NCI-H187 (cell line): ENCODE results near the gene P4HA2.
A peak's percentile ranks its signal among the peaks of the same experiment; 100 is the strongest.
"Not testable (repeated sequence)": the region's sequence is repeated elsewhere in the genome, so short reads cannot be mapped to it uniquely, and the experiment has no call there.

Source experiments
- DNase-seq, 2 experiments: peaks; one replicate each; lab custom pipeline; 2025; lab: John Stamatoyannopoulos, UW

Gene P4HA2

DNA sequence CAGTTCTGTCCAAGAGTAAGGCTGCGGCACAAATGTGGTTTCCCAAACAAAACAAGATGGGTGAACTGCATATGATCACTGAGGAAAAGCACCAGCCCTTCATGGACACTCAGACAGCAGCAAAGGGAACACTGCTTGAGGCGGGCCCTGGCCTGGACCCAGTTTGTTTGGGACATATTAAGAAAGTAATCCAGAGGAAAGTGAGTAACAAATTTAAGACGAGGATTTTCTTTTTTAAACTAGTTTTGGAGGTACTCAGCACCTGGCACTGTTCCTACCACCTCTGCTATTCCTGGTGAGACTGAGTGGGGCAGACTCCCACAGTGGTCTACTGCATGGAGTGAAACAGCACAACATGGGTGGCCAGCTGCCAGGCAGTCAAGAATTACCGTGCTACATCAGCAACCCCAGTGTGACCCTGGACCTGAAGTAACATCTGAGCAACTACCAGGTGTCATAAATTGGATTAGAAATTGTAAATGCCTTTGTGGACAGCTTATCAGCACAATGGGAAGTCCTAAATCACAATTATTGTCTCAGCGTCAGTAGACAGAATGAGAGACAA is 28.5 kb downstream of the P4HA2 start:
- no peak for DNase-seq

DNA sequence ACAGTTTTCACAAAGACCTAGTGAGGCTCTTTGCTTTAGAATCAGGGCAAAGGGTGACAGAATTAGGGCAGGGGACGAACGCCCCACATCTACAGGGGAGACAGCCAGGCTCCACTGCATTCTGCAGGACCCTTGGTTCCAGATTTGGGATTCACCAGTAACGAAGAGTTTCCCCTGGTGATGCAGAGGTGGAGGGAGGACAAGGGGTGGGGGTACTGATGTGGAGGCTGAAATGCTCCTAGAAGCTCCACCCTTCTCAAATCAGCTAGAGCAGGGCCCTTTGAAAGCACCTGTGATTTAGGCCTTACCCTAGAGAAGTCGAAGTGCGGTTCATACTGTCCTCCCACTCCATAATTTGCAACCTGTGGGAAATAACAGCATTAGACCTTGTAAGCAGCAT is 29.1 kb downstream of the P4HA2 start:
- no peak for DNase-seq

DNA sequence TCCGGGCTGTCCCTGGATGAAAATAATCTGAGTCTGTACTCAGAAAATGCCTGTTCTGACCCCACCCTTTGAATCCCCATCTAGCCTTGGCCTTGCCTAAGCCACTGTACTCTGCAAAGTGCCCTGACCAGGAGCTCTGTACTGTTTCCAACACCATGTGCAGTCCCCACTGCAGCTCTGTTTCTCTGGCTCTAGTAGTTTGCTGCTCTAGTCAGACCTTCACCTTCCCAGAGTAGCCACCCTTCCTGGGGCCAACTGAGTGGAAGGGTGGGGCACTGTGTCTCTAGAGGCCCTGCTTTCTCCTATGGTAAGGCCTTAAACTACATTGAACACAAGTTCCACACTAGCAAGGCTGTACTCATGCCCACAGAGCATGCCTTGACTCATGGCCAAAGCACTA is 31.9 kb downstream of the P4HA2 start:
- DNase-seq = no peak

DNA sequence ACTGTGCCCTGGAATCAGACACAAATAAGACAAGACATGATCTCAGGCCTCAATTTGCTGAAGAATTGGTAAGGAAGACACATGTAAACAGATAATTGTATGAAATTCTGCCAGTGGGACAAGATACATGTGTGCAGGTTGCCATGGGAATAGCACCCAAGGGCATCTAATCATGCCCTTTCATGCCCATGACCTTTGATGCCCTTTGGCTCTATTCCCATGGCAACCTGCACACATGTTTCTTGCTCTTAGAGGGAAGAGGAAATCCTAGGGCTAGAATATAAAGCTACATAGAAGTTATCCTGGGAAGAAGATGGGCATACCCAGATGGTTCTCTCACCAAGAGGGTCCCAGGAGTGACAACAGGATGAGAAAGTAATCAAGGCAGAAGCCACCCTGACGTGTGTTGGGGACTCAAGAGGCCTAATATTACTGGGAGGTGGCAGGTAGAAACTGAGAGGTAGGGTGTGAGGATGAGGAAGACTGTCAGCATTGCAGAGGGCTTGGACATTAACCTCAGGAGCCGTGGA is 34.4 kb downstream of the P4HA2 start:
- no peak for DNase-seq

DNA sequence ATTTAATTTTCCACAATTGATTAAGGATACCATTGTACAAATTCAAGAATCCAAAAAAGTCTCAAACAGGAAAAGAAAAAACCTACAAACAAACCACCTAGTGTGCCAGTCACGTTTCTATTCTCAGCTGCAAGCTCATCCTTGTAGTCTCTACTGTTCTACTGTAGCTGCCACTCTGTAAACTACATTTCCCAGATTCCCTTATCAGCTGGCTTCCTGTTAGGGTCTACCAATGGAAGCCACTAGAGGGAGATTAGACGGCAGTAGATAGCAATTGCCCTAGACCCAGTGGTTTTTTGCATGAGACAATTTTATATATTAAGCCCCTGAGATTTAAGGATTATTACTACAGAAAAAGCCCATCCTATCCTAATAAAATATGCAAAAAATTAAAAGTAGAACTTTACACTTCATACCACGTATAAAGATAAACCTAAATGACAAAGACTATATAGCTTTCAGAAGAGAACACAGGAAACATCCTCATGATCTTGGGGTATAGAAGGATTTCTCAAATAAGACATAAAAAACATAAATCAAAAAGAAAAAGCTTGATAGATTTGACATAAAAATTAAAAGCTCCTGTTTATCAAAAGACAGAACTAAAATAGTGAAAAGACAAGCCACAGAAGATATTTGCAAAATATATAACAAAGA is 37.4 kb downstream of the P4HA2 start:
- peak in 1 of 2 experiments; percentile 6 for DNase-seq

DNA sequence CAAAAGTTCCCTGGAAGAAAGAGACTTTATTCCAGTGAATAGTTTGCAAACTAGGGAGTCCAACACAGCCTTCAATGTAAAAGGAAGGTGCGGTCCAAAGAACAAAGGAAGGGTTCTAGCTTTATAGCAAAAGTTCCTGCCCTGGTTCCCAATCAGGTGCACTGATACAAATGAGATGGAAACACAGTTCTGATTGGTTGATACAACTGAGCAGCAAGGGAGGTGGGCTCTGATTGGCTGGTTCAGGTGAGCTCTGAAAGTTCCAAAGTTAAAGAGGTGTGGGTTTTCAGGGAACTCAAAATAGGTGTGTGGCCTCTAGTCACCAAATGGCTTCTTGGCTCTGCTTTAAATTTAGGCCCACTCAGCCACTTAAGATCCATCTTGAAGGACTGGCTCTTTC is 43.1 kb downstream of the P4HA2 start:
- no peak for DNase-seq

DNA sequence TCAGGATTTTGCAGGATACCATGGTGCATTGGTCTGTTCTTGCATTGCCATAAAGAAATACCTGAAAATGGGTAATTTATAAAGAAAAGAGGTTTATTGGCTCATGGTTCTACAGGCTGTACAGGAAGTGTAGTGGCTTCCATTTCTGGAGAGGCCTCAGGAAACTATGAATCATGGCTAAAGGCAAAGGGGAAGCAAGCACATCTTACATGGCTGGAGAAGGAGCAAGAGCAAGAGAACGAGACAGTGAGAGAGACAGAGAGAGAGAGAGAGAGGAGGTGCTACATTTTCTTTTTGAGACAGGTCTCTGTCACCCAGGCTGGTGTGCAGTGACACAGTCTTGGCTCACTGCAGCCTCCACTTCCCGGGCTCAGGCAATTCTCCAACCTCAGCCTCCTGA is 43.9 kb downstream of the P4HA2 start:
- DNase-seq = no peak

DNA sequence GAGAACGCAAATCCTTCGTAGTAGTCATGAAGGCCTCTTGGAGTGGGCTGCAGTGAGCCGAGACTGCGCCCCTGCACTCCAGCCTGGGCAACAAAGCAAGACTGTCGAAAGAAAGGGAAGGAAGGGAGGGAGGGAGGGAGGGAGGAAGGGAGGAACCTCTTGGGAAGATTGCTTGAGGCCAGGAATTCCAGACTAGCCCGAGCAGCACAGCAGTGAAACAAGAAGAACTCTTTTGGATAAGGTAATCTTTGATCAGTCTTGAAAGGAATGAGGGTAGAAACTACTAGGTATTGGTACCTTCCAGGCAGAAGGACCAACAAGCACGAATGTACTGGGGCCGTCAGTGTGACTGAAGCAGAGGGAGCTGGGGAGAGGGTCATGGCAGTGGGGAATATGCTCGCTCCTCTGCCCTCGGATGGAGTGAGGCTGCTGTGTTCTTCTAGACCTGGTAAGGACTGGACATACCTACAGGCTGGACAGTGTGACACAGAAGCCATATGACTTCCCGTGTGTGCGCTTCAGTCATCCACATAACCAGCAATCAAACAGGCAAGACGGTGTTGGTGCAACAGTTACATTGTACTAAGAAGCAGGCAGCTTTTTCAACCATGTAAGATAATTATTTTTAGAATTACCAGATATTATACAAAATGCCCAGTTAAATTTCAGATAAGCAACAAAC is 45.2 kb downstream of the P4HA2 start:
- DNase-seq = no peak

DNA sequence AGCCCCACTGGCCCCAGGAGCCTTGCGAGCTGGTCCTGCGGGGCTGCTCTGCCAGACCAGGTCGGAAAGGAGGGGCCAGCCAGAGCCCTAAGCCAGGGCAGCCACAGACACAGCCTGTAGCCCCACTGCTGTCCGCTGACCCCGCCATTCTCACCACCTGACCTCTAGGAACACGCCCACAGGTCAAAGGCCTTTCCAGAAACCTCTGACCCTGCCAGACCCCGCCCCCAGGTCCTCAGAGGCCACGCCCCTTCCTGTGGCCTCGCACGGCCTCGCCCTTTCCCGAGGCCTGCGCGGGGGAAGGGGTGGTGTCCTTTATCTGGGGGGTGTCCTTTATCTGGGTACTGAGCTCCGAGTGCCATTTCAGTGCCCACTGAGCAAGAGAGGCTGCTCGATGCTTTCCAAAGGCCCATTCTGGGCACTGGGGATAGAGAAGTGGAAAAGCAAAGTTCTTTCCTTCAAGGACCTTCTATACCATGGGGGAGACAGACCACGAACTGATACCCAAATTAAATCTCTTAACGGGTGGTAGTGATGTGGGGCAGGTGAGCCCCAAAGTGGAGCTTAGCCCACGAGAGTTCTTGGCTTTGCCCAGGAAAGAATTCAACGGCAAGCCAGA is 46.5 kb downstream of the P4HA2 start:
- no peak for DNase-seq

DNA sequence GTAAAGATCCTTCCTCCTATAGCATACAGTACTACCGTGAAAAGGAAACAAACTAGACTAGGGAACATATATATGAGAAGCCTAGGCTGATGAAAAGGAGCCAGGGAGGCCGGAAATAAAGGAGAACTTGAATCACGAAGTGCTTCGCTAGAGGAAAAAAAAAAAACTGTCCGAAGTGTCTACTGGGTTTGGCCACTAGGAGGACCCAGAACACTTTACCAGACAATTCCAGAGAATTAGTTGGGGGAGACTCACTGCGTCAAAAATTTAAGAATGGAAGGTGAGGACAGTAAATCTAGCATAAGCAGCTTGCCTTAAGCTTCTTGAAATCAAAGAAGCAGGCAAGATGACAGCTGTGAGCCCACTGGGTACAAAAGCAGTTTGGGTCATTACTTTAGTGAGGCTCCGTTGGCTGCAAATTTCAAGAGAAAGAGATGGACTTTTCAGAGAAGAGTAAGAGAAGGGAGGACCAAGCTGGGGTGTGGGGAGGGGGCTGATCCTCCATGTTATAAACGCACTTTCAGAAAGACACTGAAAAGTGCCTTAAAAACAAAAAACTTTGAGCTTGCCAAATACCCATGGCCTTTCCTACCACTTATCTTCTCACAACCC is 47.4 kb downstream of the P4HA2 start:
- DNase-seq = no peak

DNA sequence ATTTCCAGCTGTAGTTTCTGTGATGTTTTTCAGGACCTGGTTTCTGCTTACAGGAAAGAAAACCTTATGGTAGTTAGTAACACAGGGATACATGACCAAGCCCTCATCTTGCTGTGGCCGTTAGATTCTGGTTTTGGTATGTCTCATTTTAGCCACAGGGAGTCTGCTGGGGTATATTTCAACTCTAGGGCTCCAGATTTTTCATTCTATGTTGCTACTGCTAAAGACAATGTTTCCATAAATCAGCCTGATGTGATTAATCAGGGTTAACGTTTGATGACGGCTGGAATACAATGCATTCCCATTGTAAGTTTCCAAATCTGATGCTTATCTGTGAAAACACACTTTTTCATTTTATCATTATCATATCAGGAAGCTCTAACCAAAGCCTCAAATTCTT is 48.2 kb downstream of the P4HA2 start:
- DNase-seq = no peak

DNA sequence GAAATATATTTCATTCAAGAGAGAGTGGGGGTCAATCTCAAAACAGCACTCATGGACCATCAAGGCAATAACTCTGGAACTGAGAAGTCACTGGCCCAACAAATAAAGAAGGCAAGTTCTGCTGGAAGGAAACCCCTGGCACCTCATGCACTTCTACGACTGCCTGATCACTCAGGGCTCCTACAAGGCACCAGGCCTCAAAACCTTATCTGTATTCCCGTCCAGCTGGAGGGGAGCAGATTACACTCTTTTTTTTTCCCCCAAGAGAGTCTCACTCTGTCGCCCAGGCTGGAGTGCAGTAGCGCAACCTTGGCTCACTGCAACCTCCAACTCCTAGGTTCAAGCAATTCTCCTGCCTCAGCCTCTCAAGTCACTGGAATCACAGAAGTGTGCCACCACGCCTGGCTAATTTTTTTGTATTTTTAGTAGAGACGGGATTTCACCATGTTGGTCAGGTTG is 49.9 kb downstream of the P4HA2 start:
- no peak for DNase-seq

DNA sequence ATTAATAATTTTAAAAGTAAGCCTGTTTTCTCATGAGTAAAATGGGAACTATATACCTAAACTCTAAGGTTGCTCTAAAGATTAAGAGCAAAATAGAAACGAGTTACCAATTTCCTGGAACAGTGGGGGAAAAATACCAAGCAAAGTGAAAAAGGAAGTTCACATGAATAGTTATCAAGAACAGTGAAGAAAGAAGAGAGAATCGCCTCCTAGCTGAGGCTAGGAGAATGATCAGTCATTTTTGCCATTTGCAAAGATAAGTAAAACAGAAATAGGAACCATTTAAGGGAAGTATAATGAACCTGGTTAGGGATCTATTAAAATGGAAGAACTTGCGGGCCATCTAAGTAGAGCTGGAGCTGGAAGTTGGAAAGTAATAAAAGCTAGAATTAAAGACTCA is 50.7 kb downstream of the P4HA2 start:
- no peak for DNase-seq

DNA sequence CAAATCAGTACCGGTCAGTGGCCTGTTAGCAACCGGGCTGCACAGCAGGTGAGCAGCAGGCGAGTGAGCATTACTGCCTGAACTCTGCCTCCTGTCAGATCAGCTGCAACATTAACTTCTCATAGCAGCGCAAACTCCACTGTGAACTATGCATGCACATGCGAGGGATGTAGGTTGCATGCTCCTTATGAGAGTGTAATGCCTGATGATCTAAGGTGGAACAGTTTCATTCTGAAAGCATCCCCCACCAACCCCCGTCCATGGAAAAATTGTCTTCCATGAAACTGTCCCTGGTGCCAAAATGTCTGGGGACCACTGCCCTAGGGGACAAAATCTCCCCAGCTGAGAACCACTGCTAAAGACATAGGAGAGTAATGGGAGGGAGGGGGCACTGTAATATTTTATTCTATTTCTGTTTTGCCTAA is 51.1 kb downstream of the P4HA2 start:
- no peak for DNase-seq

DNA sequence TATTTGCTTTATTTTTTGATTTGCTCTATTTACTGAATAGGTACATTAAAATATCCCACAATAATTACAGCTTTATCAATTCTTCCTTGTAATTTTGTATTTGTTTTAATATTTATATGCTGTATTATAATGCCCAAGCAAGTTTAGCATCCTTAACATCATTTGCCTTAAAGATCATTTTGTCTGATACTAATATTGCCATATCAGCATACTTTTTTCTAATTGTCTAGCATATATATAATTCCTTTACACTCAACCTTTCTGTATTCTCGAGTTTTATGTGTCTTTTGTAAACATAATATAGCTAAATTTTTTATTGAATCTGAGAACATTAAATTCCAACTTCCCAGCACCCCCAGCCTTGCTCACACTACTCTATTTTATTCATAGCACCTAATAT is 64.7 kb downstream of the P4HA2 start:
- DNase-seq = no peak

DNA sequence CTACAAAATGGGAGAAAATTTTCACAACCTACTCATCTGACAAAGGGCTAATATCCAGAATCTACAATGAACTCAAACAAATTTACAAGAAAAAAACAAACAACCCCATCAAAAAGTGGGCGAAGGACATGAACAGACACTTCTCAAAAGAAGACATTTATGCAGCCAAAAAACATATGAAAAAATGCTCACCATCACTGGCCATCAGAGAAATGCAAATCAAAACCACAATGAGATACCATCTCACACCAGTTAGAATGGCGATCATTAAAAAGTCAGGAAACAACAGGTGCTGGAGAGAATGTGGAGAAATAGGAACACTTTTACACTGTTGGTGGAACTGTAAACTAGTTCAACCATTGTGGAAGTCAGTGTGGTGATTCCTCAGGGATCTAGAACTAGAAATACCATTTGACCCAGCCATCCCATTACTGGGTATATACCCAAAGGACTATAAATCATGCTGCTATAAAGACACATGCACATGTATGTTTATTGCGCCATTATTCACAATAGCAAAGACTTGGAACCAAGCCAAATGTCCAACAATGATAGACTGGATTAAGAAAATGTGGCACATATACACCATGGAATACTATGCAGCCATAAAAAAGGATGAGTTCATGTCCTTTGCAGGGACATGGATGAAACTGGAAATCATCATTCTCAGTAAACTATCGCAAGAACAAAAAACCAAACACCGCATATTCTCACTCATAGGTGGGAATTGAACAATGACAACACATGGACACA is 65.9 kb downstream of the P4HA2 start:
- not testable (repeated sequence) for DNase-seq

DNA sequence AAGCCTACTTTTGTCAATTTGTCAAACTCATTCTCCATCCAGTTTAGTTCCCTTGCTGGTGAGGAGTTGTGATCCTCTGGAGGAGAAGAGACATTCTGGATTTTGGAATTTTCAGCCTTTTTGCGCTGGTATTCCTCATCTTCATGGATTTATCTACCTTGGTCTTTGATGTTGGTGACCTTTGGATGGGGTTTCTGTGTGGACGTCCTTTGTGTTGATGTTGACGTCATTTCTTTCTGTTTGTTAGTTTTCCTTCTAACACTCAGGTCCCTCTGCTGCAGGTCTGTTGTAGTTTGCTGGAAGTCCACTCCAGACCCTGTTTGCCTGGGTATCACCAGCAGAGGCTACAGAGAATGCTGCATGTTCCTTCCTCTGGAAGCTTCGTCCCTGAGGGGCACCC is 71.2 kb downstream of the P4HA2 start:
- DNase-seq = no peak

DNA sequence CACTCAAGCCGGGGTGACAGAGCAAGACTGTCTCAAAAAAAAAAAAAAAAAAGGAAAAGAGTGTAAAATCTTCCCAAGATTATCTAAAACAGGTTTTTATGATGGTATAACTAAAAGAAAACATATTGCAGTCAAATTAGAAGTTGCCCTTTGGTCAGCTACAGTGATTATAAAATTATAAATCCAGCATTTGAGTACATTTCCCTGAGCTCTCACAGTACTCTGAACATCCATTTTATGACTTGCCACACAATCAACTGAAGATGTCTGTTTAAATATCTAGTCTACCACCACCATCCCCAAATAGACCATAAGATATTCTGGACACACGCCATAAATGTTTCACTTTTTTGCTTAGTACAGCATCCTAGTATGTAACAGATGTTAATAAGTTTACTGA is 77.1 kb downstream of the P4HA2 start:
- no peak for DNase-seq

DNA sequence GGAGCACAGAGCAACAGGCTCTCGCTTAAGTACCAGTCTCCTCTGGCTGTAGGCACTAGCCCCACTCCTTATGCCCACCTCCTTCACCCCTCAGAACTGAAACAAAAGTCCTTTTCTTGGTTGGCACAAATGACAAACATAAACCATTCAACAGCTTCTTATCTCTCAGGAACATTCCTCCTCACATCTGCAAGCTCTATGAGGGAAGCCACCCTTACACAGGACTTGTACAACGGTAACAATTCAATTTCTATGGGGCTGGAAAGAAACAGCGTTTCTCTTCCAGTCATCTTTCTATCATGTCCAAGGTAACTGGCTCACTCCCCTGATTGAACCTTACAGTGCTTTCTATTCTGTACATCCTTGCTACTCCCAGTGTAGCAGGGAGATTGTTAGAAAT is 80.0 kb downstream of the P4HA2 start:
- DNase-seq = no peak

DNA sequence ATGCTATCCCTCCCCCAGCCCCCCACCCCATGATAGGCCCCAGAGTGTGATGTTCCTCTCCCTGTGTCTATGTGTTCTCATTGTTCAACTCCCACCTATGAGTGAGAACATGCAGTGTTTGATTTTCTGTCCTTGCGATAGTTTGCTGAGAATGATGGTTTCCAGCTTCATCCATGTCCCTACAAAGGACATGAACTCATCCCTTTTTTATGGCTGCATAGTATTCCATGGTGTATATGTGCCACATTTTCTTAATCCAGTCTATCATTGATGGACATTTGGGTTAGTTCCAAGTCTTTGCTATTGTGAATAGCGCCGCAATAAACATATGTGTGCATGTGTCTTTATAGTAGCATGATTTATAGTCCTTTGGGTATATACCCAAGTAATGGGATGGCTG is 82.3 kb downstream of the P4HA2 start:
- not testable (repeated sequence) for DNase-seq

DNA sequence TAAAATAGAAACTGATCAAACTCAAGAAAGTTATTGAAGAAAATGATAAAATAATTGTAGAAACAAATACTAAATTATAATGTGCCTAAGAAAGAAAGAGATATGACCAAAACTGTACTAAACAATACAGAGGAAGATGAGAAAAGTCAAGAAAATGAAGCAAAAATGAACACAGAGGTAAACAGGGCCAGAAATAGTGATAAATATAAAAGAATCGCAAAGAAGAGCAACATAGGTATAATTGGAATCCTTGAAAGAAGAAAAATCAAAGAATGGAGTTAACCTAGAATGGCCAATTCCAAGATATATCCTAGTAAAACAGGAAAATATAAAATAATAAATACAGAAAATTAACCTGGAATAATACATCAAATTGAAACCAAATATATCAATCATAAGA is 84.5 kb downstream of the P4HA2 start:
- no peak for DNase-seq

DNA sequence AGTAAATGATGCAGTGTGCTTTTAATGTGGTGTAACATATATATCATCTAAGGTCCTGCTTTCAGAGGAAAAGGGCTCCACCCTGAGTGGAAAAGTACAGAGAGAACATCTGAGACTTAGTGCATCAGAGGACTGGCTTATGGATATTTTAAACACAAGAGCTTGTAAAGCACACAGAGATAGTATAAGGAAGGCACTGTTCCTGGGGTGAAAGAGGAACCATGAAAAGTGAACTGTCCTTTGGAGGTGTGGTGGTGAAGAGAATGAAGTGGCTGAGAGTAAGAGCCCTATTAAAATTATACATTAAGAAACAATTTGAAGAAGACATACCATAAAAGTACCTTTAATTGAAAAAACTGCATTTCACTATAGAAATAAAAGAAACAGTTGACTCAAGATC is 85.2 kb downstream of the P4HA2 start:
- DNase-seq = no peak
